ENCODE data around the gene CDK14.

CDK14 gene

GRCh38 chr7:90595801-90596670 is at the start of gene CDK14:
CDK14 (plus strand) TSS chr7:90596321; CDS start chr7:90596628, 307 bp downstream.
- H3K4me3 Mint-ChIP-seq, result peak within 1 kb of the TSS; percentile 75
- H3K27me3 Mint-ChIP-seq, result peaks cover 76% of the 10 kb centered on the region
- peaks cover 22% of the 10 kb centered on the region for H3K4me1 Mint-ChIP-seq (ENCODE audit: low read depth)
- H3K36me3 Mint-ChIP-seq (ENCODE audit: low read depth), result no peaks in the 10 kb centered on the region
- no peaks in the 10 kb centered on the region for H3K9me3 Mint-ChIP-seq
- peak within 1 kb of the TSS; percentile 29 for H3K27ac Mint-ChIP-seq
- DNase-seq, result peak; percentile 58

DNA sequence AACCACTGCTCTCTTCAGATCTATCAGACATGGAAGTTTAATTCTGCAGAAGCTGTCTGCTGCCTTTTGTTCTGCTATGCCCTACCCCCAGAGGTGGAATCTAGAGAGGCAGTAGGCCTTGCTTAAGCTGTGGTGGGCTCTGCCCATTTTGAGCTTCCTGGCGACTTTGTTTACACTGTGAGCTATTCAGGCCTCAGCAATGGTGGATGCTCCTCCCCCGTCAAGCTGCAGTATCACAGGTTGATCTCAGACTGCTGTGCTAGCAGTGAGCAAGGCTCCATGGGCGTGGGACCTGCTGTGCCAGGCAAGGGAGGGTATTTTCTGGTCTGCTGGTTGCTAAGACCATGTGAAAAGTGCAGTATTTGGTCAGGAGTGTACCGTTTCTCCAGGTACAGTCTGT is 45.1 kb upstream of the CDK14 start:
- Mint-ChIP-seq H3K4me3 (no peak overlapping the region), H3K27ac (no peak overlapping the region), H3K27me3 (peaks cover 22% of the 10 kb centered on the region), H3K36me3 (ENCODE audit: low read depth) (no peaks in the 10 kb centered on the region), H3K9me3 (peaks cover 8% of the 10 kb centered on the region), H3K4me1 (ENCODE audit: low read depth) (no peaks in the 10 kb centered on the region)
- DNase-seq, result no peak

DNA sequence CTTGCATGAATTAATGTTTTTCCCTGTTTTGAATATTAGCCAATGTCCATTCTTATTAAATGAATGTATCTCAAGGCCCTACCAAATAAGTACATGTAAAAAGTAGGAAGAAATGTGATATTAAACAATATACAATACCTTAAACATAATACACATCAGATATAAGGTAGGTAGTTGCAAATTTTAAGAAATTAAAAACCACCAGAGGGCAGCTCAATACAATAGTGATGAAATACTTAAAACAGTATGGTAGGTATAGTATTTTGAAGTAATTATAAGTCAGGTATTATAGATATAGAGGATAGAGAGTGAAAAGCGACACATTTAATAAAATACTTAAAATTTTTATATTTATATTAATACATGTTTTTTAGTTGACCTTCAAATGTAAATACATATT is 43.6 kb upstream of the CDK14 start:
- Mint-ChIP-seq H3K4me3 (no peak overlapping the region), H3K36me3 (ENCODE audit: low read depth) (no peaks in the 10 kb centered on the region), H3K4me1 (ENCODE audit: low read depth) (no peaks in the 10 kb centered on the region), H3K27me3 (peaks cover 22% of the 10 kb centered on the region), H3K27ac (no peak overlapping the region), H3K9me3 (peaks cover 8% of the 10 kb centered on the region)
- DNase-seq, result no peak

DNA sequence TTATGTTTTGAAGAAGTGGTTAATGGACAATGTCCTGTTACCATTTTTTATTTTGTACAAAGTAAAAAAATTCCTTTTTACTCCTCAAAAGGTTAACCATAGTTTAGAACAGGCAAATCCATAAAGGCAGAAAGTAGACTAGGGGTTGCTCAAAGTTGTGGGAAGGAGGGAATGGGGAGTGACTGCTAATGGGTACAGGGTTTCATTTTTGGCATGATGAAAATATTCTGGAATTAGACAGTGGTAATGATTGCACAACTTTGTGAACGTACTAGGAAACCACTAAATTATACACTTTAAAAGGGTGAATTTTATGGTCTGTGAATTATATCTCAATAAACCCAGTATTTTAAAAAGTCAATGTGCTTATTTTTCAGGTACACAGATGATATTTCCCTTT is 35.4 kb upstream of the CDK14 start:
- Mint-ChIP-seq H3K27me3 (peaks cover 2% of the 10 kb centered on the region), H3K4me3 (no peak overlapping the region), H3K4me1 (ENCODE audit: low read depth) (no peaks in the 10 kb centered on the region), H3K9me3 (peaks cover 3% of the 10 kb centered on the region), H3K27ac (no peak overlapping the region), H3K36me3 (ENCODE audit: low read depth) (no peaks in the 10 kb centered on the region)
- no peak for DNase-seq

DNA sequence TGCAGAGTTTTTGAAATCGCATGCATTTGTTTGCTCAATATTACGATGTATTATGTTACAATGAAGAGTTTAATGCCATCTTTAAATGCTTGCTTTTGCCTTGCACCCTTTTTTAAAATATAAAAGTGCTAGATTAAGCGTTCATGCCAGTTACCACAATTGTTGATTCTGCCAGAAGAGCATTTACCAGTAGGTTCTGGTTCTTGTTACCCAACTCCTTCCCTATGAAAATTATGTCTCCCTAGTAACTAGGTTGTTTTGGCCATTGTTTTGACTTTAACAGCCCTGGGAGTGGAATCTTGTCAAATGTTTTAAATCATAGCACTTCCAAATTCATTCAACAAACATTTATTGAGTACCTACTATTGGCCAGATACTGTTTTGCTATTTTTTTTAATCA is 32.8 kb upstream of the CDK14 start:
- Mint-ChIP-seq H3K9me3 (peaks cover 2% of the 10 kb centered on the region), H3K27me3 (no peaks in the 10 kb centered on the region), H3K4me3 (no peak overlapping the region), H3K36me3 (ENCODE audit: low read depth) (no peaks in the 10 kb centered on the region), H3K27ac (no peak overlapping the region), H3K4me1 (ENCODE audit: low read depth) (no peaks in the 10 kb centered on the region)
- no peak for DNase-seq

DNA sequence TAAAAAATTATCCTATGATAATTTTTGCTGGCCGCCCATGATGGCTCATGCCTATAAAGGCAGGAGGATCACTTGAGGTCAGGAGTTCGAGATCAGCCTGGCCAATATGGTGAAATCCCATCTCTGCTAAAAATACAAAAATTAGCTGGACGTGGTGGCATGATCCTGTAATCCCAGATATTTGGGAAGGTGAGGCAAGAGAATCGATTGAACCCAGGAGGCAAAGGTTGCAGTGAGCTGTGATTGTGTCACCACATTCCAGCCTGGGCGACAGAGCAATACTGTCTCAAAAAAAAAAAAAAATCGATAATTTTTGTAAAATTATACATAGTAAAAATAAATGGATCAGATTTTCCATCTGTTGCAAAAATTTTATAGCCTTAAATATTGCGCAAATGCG is 31.7 kb upstream of the CDK14 start:
- Mint-ChIP-seq H3K9me3 (peaks cover 2% of the 10 kb centered on the region), H3K4me1 (ENCODE audit: low read depth) (no peaks in the 10 kb centered on the region), H3K27me3 (no peaks in the 10 kb centered on the region), H3K36me3 (ENCODE audit: low read depth) (no peaks in the 10 kb centered on the region), H3K27ac (no peak overlapping the region), H3K4me3 (no peak overlapping the region)
- DNase-seq, result no peak

- no peaks in the 10 kb centered on the region for H3K4me1 Mint-ChIP-seq (ENCODE audit: low read depth)
- no peak for DNase-seq
- H3K27ac Mint-ChIP-seq, result no peak overlapping the region
- H3K27me3 Mint-ChIP-seq, result peaks cover 2% of the 10 kb centered on the region
- H3K4me3 Mint-ChIP-seq, result no peak overlapping the region
- no peaks in the 10 kb centered on the region for H3K36me3 Mint-ChIP-seq (ENCODE audit: low read depth)
- peaks cover 2% of the 10 kb centered on the region for H3K9me3 Mint-ChIP-seq
These were observed 27.9 kb upstream of the CDK14 start for GRCh38 chr7:90568213-90568612.

- Mint-ChIP-seq H3K36me3 (ENCODE audit: low read depth) (no peaks in the 10 kb centered on the region), H3K27ac (no peak overlapping the region), H3K4me3 (no peak overlapping the region)
These were observed 26.8 kb upstream of the CDK14 start for GRCh38 chr7:90569368-90569767.

GRCh38 chr7:90570373-90570959 is 25.7 kb upstream of the CDK14 start:
- Mint-ChIP-seq H3K36me3 (ENCODE audit: low read depth) (no peaks in the 10 kb centered on the region), H3K27me3 (peaks cover 2% of the 10 kb centered on the region), H3K4me1 (ENCODE audit: low read depth) (no peaks in the 10 kb centered on the region), H3K27ac (no peak overlapping the region), H3K4me3 (no peak overlapping the region), H3K9me3 (peaks cover 2% of the 10 kb centered on the region)
- DNase-seq, result no peak

More at GRCh38 chr7:90569368-90569767, 26.8 kb upstream of the CDK14 start:
- Mint-ChIP-seq H3K4me1 (ENCODE audit: low read depth) (no peaks in the 10 kb centered on the region), H3K9me3 (peaks cover 2% of the 10 kb centered on the region), H3K27me3 (peaks cover 2% of the 10 kb centered on the region)
- DNase-seq, result no peak

DNA sequence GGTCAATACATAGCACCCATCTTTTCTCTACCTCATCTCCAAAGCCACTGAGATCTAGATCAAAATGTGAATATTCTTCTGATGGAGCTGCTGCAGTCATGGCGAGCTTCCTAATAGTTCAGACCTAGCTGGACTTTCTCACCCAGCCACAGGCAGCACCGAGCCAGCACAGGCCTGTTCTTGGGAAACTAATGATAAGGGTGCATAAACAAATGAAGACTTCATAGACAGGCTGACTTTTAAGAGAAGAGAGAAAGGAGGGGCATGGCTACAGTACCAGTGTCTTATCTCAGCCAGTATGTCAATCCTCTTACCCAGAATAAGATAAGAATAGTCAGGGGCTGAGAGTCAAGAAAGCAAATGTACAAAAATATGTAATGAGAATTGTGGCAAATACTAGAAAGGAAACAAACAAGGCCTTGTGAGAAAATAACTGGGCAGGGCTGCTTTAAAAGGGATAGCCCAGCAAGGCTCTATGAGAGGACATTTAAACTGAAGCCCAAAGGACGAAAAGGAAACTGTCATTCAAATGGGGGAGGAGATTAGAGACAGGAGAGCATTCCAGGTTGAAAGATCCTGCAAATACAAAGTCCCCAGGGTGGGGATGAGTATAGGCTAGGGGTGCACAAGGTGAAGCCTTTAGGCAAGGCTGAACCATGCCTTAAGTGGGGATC is 21.8 kb upstream of the CDK14 start:
- H3K36me3 Mint-ChIP-seq (ENCODE audit: low read depth), result no peaks in the 10 kb centered on the region
- no peaks in the 10 kb centered on the region for H3K9me3 Mint-ChIP-seq
- H3K27ac Mint-ChIP-seq, result no peak overlapping the region
- H3K4me1 Mint-ChIP-seq (ENCODE audit: low read depth), result no peaks in the 10 kb centered on the region
- no peak for DNase-seq
- H3K4me3 Mint-ChIP-seq, result no peak overlapping the region
- H3K27me3 Mint-ChIP-seq, result peaks cover 2% of the 10 kb centered on the region

DNA sequence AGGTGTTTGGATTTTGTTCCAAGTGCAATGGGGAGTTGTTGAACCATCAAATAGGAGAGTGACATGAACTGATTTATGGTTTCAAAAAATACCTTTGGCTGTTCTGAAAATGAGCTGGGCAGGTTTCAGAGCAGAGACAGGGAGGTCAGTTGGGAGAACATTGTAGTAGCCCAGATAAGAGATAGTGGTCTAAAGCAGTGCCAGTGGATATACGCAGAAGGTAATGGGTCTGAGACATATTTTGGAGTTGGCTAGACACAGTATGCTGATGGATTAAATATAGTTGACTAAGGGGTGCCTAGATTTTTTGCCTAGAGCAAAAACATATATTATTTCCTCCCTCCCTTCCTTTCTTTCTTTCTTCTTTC is 21.3 kb upstream of the CDK14 start:
- no peak for DNase-seq
- no peaks in the 10 kb centered on the region for H3K4me1 Mint-ChIP-seq (ENCODE audit: low read depth)
- H3K4me3 Mint-ChIP-seq, result no peak overlapping the region
- H3K27me3 Mint-ChIP-seq, result peaks cover 2% of the 10 kb centered on the region
- H3K36me3 Mint-ChIP-seq (ENCODE audit: low read depth), result no peaks in the 10 kb centered on the region
- H3K27ac Mint-ChIP-seq, result no peak overlapping the region
- no peaks in the 10 kb centered on the region for H3K9me3 Mint-ChIP-seq

- DNase-seq, result no peak
- no peaks in the 10 kb centered on the region for H3K4me1 Mint-ChIP-seq (ENCODE audit: low read depth)
- no peak overlapping the region for H3K4me3 Mint-ChIP-seq
- no peaks in the 10 kb centered on the region for H3K36me3 Mint-ChIP-seq (ENCODE audit: low read depth)
- H3K27me3 Mint-ChIP-seq, result no peaks in the 10 kb centered on the region
- H3K27ac Mint-ChIP-seq, result no peak overlapping the region
- no peaks in the 10 kb centered on the region for H3K9me3 Mint-ChIP-seq
These were observed 16.9 kb upstream of the CDK14 start for GRCh38 chr7:90579181-90579688.

- H3K27me3 Mint-ChIP-seq, result no peaks in the 10 kb centered on the region
- no peak overlapping the region for H3K4me3 Mint-ChIP-seq
- DNase-seq, result no peak
- H3K27ac Mint-ChIP-seq, result no peak overlapping the region
- H3K9me3 Mint-ChIP-seq, result no peaks in the 10 kb centered on the region
- H3K4me1 Mint-ChIP-seq (ENCODE audit: low read depth), result no peaks in the 10 kb centered on the region
- H3K36me3 Mint-ChIP-seq (ENCODE audit: low read depth), result no peaks in the 10 kb centered on the region
These were observed 16.1 kb upstream of the CDK14 start for GRCh38 chr7:90580051-90580450.

- DNase-seq, result no peak
- H3K27me3 Mint-ChIP-seq, result no peaks in the 10 kb centered on the region
- H3K36me3 Mint-ChIP-seq (ENCODE audit: low read depth), result no peaks in the 10 kb centered on the region
- no peaks in the 10 kb centered on the region for H3K9me3 Mint-ChIP-seq
- H3K27ac Mint-ChIP-seq, result no peak overlapping the region
- no peaks in the 10 kb centered on the region for H3K4me1 Mint-ChIP-seq (ENCODE audit: low read depth)
- H3K4me3 Mint-ChIP-seq, result no peak overlapping the region
These were observed 14.0 kb upstream of the CDK14 start for GRCh38 chr7:90582164-90582563.

GRCh38 chr7:90584378-90584777 is 11.7 kb upstream of the CDK14 start:
- Mint-ChIP-seq H3K36me3 (ENCODE audit: low read depth) (no peaks in the 10 kb centered on the region), H3K27me3 (no peaks in the 10 kb centered on the region), H3K4me3 (no peak overlapping the region), H3K4me1 (ENCODE audit: low read depth) (no peaks in the 10 kb centered on the region), H3K27ac (no peak overlapping the region), H3K9me3 (no peaks in the 10 kb centered on the region)
- DNase-seq, result no peak

All from activated T-cell treated with anti-CD3 and anti-CD28 coated beads, Interleukin-2, amount 50 U/mL, for 24 hours (primary cell).